Measurements from ENCODE around the gene MIER1.

Gene MIER1

DNA sequence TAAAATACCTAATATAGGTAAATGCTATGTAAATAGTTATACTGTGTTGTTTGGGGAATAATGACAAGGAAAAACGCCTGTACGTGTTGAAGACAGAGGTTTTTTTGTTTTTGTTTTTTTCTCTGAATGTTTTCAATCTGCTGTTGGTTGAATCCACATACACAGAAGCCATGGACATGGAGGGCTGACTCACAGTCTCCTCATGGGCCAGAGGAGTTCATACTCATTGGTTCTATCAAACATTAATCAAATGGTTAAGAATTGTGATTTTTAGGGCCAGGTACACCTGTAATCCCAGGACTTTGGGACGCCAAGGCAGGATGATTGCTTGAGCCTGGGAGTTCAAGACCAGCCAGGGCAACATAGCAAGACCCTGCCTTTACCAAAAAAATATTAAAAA, 20.5 kb downstream of the MIER1 start:
- no peak overlapping the region for H3K27ac ChIP-seq (ENCODE audit: low read depth, low read length)
- H4K20me1 ChIP-seq (ENCODE audit: low read depth, low read length), result no peaks in the 10 kb centered on the region; the same call in 1 of the 2 replicates
- no peaks in the 10 kb centered on the region for H3K27me3 ChIP-seq (ENCODE audit: low read length)
- no peak for TF ChIP-seq EZH2phosphoT487 (conservative IDR thresholded peaks at IDR 0.05; ENCODE audit: low read length)
- TF ChIP-seq, protein P1, sequence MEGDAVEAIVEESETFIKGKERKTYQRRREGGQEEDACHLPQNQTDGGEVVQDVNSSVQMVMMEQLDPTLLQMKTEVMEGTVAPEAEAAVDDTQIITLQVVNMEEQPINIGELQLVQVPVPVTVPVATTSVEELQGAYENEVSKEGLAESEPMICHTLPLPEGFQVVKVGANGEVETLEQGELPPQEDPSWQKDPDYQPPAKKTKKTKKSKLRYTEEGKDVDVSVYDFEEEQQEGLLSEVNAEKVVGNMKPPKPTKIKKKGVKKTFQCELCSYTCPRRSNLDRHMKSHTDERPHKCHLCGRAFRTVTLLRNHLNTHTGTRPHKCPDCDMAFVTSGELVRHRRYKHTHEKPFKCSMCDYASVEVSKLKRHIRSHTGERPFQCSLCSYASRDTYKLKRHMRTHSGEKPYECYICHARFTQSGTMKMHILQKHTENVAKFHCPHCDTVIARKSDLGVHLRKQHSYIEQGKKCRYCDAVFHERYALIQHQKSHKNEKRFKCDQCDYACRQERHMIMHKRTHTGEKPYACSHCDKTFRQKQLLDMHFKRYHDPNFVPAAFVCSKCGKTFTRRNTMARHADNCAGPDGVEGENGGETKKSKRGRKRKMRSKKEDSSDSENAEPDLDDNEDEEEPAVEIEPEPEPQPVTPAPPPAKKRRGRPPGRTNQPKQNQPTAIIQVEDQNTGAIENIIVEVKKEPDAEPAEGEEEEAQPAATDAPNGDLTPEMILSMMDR (IDR thresholded peaks at IDR 0.05; ENCODE audit: insufficient read depth, low read length, poor library complexity, severe bottlenecking), result no peak
- H3K4me3 ChIP-seq (ENCODE audit: insufficient read depth, low read length, poor library complexity, severe bottlenecking), result no peak overlapping the region
- no peaks in the 10 kb centered on the region for H3K9me2 ChIP-seq (replicated peaks; ENCODE audit: insufficient read depth, low read length)
- no peaks in the 10 kb centered on the region for H3K9me3 ChIP-seq (ENCODE audit: insufficient read depth, low read length)
- H3K79me2 ChIP-seq (ENCODE audit: insufficient read depth, low read length), result peaks cover 43% of the 10 kb centered on the region
- no peak overlapping the region for H3K9ac ChIP-seq (ENCODE audit: low read length)
- no peak overlapping the region for H3K4me2 ChIP-seq (ENCODE audit: low read depth, low read length, poor library complexity, severe bottlenecking)
- H2AFZ ChIP-seq (ENCODE audit: low read depth, low read length, severe bottlenecking), result no peak overlapping the region
- H3K36me3 ChIP-seq (ENCODE audit: low read length), result peaks cover 52% of the 10 kb centered on the region
- no peaks in the 10 kb centered on the region for H3F3A ChIP-seq (ENCODE audit: insufficient read depth)

DNA sequence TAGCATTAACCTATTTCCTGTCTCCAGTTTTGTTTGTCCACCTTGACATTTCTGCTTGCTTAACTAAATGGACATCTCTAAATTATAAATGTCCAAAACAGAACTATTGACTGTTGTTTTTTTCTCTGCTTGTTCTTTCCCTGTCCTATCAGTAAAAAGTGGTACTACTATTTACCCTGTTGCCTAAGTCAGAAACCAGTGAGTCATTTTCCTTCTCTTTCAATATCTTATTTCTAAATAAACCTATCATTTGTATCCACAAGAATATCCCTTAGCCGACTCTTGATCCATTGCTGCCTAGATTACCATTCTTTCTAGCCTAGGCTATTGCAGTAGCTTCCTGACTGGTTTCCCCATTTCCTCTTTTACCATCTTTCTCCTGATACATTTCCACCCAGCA, 22.5 kb downstream of the MIER1 start:
- Histone ChIP-seq H3K79me2 (ENCODE audit: insufficient read depth, low read length) (peaks cover 23% of the 10 kb centered on the region), H3K9me3 (ENCODE audit: insufficient read depth, low read length) (no peaks in the 10 kb centered on the region), H4K20me1 (ENCODE audit: low read depth, low read length) (no peaks in the 10 kb centered on the region), H3K36me3 (ENCODE audit: low read length) (peaks cover 41% of the 10 kb centered on the region), H3F3A (ENCODE audit: insufficient read depth) (no peaks in the 10 kb centered on the region), H3K27ac (ENCODE audit: low read depth, low read length) (no peak overlapping the region), H3K4me2 (ENCODE audit: low read depth, low read length, poor library complexity, severe bottlenecking) (no peak overlapping the region), H3K9ac (ENCODE audit: low read length) (no peak overlapping the region), H3K9me2 (replicated peaks; ENCODE audit: insufficient read depth, low read length) (no peaks in the 10 kb centered on the region), H2AFZ (ENCODE audit: low read depth, low read length, severe bottlenecking) (no peak overlapping the region), H3K27me3 (ENCODE audit: low read length) (no peaks in the 10 kb centered on the region), H3K4me3 (ENCODE audit: insufficient read depth, low read length, poor library complexity, severe bottlenecking) (no peak overlapping the region)
- TF ChIP-seq, protein P1 (IDR thresholded peaks at IDR 0.05; ENCODE audit: insufficient read depth, low read length, poor library complexity, severe bottlenecking), result no peak
- no peak for TF ChIP-seq EZH2phosphoT487 (conservative IDR thresholded peaks at IDR 0.05; ENCODE audit: low read length)

DNA sequence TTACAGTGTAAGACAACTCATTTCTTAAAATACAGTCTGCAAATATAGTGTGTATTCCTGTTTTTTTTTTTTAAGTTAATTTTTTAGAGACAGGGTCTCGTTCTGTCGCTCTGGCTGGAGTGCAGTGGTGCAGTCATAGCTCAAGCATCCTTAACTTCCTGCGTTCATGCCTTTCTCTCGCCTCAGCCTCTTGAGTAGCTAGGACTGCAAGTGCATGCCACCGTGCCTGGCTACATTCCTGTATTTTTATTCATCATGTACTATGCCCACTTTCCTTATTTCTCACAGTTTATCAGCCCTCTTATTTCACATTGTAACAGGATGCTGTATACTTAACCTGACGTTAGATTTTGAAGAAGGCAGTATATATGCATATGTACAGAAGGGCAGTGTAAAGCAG, 26.7 kb downstream of the MIER1 start:
- TF ChIP-seq, protein P1 (IDR thresholded peaks at IDR 0.05; ENCODE audit: insufficient read depth, low read length, poor library complexity, severe bottlenecking), result no peak
- no peaks in the 10 kb centered on the region for H3F3A ChIP-seq (ENCODE audit: insufficient read depth)
- H3K4me2 ChIP-seq (ENCODE audit: low read depth, low read length, poor library complexity, severe bottlenecking), result no peak overlapping the region
- H3K27me3 ChIP-seq (ENCODE audit: low read length), result no peaks in the 10 kb centered on the region
- H3K4me3 ChIP-seq (ENCODE audit: insufficient read depth, low read length, poor library complexity, severe bottlenecking), result no peak overlapping the region
- H3K9me3 ChIP-seq (ENCODE audit: insufficient read depth, low read length), result no peaks in the 10 kb centered on the region
- H4K20me1 ChIP-seq (ENCODE audit: low read depth, low read length), result no peaks in the 10 kb centered on the region
- peaks cover 13% of the 10 kb centered on the region for H3K79me2 ChIP-seq (ENCODE audit: insufficient read depth, low read length)
- no peak overlapping the region for H2AFZ ChIP-seq (ENCODE audit: low read depth, low read length, severe bottlenecking)
- no peak overlapping the region for H3K9ac ChIP-seq (ENCODE audit: low read length)
- no peaks in the 10 kb centered on the region for H3K9me2 ChIP-seq (replicated peaks; ENCODE audit: insufficient read depth, low read length)
- H3K27ac ChIP-seq (ENCODE audit: low read depth, low read length), result no peak overlapping the region
- H3K36me3 ChIP-seq (ENCODE audit: low read length), result peaks cover 38% of the 10 kb centered on the region; the same call in 1 of the 2 replicates

Data from SU-DHL-6 (cell line).